Fibroblast of upper back skin (primary cell): ENCODE measurements around the gene BDKRB1.

Experiments used
- DNase-seq: peaks from one replicate; pipeline ENCODE4 v3.0.0-alpha.2; 2013

The BDKRB1 gene

DNA sequence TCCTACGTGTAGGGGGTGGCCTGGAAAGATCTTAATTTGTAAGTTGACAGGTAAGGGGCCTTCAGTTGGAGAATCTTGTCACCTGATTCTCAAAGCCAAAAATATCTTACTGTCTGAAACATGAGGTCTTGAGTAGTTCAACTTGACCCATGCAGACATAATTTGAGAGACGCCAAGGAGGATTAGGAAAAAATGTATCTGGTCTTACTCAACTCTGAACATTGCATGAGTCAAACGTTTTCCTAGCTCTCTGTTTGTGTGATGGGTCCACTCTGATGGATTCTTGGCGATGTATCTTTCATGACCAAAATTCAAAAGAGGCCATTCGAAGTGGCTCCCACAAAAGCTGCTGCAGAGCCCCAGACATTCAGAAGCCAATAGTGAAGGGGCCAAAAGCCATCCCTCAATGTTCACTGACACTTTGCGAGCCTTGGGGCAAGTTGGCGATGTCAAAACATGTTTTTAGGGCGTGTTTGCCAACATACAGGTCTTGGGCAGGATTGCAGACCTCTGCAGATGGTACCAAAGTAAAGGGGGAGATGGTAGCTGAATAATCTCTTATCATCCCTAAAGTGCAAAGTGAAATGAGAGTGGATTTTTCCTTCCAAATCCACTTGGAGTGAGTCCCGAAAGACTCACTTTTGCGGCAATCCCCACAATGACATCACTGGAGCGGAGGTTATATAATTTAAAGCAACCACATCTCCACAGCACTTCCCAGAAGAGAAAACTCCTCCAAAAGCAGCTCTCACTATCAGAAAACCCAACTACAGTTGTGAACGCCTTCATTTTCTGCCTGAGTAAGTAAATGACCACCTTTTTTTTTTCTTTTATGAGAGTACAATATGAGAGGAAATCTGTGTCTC is at the start of gene BDKRB1:
TSS of gene BDKRB1 (plus strand) at position 710 of the 866 bp plus-strand sequence. CDS start 7,473 bp downstream, outside the sequence.
- DNase-seq = peak; percentile 96

GRCh38 chr14:96206461-96206860 is 49.5 kb upstream of the BDKRB1 start:
- no peak for DNase-seq

GRCh38 chr14:96207686-96208085 is 48.3 kb upstream of the BDKRB1 start:
- no peak for DNase-seq

- no peak for DNase-seq
Observed at GRCh38 chr14:96208739-96209138, 47.3 kb upstream of the BDKRB1 start.

- DNase-seq = no peak
Observed at GRCh38 chr14:96212140-96212539, 43.9 kb upstream of the BDKRB1 start.

- DNase-seq = no peak
Observed at GRCh38 chr14:96212896-96213295, 43.1 kb upstream of the BDKRB1 start.

DNA sequence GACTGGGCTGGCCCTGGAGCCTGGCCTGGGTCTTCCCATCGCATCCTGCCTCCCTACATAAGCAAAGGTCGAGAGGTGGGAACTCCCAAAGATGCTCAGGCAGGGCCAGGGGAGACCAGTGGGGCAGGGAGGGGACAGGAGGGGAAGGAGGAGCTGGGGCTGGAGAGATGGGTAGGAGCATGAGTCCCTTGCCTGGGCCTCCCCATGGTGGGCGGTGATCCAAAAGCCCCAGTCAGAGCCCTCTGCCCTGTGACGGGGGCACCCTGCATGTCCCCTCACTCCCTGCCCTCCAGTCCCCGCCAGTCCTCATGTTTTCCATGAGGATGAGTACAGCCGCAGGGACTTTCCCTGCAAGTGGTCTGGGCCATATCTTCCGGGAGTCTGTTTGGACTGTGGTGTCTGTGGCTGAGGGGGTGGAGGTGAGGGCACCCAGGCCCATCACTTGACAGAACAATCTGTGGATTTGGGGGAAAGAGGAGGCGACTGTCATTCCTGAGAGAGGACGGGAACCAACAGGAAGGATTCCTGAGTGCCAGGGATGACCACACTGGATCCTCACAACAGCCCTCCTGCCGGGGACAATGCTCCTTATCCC is 42.0 kb upstream of the BDKRB1 start:
- no peak for DNase-seq

DNA sequence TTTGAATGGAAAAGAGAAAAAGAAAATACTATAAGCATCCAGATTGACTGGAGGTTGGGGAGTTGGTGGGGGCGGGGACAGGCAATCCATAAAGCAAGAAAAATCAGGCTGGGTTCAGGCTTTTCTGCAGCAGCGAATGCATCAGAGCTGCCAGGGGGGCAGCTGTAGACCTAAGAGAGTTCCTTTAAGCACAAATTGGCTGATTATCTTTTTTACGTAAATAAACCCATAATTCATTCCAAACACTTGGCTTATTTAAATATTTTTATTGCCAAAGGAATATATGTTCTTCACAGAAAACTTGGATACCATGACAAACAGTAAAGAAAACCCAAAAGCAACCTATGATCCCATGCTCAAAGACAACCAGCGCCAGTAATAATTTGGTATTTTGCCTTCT is 41.2 kb upstream of the BDKRB1 start:
- DNase-seq = no peak

DNA sequence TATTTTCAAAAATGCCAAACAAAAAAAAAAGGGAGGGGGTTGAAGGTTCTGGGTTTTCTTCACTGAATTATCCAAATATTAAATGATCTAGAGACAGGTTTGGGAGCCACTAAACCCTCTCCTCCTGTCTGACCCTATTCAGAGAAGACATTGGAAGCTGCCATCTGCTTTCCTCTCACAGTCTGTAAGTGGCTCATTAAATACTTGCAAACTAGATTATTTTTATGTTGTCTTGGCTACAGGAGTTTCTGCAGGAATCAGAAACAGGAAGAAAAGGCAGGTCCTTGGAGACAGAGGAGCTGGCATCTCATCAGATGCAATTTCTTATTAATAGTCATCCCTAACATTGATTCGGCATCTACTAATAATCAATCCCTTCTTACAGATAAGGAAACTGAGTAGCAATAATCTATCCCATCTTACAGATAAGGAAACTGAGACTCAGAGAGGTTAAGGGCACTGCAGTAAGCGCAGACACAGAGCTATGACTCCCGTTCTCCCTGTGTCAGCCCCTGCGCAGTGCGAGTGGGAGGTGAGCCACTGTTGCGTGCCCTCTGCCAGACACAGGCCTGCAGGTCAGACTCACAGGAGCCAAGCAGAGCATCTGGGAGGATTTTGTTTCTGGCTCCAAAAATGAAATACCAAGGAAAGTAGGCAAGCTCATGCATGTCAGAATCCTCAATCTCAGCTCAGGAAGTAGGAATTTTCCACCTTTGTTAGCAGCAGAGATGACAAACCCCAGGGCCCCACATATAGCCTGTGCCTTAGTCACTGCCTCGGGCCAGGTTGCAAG is 40.4 kb upstream of the BDKRB1 start:
- DNase-seq = no peak

GRCh38 chr14:96216627-96217026 is 39.4 kb upstream of the BDKRB1 start:
- no peak for DNase-seq

DNA sequence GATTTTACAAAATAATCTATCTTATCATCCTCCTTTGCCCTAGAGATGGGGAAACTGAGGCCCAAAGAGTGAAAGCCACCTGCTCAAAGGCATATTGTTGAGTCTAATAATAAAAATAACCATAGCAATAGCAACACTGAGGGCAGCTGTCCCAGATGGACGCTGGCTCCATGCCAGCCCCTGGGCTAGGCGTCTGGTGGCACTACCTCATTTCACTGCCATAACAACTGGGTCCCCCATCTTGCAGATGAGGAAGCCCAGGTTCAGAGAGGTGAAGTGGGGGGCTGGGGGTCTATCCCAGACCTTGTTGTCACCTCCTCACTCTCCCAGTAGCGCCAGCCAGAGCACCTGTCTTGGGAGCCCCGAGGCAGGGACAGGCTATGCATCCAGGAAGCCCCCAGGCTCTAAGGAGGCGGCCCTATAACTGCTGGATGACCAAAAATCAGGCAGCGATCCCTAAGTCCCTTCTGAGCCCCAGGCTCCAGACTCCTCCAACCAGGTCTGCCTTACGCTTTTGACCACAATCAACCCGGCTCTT is 38.6 kb upstream of the BDKRB1 start:
- DNase-seq = no peak

- DNase-seq = no peak
Observed at GRCh38 chr14:96221109-96221650, 34.8 kb upstream of the BDKRB1 start.

GRCh38 chr14:96221841-96222240 is 34.2 kb upstream of the BDKRB1 start:
- DNase-seq = no peak

- DNase-seq = no peak
Observed at GRCh38 chr14:96224480-96225096, 31.4 kb upstream of the BDKRB1 start.

DNA sequence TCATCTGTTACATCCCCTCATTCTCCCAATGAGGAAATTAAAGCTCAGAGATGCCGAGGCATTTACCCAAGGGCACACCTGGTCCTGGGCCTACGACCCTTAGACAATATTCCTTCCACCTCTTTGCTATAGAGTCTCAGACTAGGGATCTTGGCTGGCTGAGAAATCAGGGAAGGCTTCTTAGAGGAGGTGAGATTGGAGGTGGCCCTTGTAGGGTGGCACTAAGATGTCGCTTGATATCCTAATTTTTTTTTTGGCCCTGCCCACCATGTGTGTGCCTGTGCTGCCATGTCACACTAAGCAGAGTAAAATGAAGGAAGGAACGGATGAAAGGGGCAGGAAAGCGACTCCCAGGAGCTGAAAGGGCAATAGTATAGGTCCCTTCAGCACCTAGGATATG is 30.8 kb upstream of the BDKRB1 start:
- no peak for DNase-seq

- peak; percentile 82 for DNase-seq
Observed at GRCh38 chr14:96225745-96226151, 30.3 kb upstream of the BDKRB1 start.

GRCh38 chr14:96227428-96227827 is 28.6 kb upstream of the BDKRB1 start:
- DNase-seq = no peak

- no peak for DNase-seq
Observed at GRCh38 chr14:96229315-96229714, 26.7 kb upstream of the BDKRB1 start.

- DNase-seq = peak; percentile 10
Observed at GRCh38 chr14:96231056-96231455, 25.0 kb upstream of the BDKRB1 start.

DNA sequence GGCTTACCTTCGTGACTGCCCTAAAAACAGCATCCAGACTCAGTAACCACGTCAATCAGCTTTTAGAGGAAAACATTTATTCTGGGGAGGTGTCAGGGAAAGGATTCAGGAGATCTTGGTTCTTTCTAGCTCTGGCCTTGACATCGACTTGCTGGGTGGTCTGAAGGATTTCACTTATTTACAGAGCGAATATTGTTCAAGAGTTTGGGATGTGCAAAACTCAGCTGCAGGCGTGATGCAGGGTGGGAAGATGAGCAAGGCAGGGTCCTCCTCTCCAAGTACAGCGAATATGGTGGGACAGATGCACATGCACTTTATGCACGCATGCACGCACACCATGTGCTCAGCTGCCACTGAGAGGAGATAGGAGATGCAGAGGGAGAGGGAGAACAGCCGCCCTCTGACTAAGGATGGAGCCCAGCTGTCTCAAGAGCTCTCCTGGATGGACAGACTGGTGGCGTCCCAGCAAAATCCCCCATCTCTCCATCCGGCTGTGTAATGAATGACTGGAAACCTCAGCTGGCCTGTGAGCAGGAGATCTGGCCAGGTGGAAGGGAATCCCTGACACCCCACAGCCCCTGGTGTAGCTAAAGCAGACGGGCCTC is 24.4 kb upstream of the BDKRB1 start:
- no peak for DNase-seq

DNA sequence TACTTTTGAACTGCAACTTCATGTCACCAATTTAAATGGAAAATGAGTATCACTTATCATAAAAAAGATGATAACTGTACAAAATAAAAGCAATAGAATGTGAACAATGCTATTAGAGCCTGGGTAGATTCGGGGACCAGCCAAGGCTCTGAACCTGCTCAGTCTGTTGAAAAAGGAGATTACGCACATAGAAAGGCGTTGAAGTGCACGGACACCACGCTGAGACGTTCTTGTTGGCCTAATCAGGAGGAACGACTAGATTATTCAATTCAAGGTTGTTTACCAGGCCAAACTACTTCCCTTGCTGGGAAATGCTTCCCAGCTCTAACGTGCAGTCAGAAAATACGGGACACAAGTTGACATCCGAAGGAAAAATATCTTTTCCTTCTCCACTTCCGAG is 23.5 kb upstream of the BDKRB1 start:
- DNase-seq = no peak

- no peak for DNase-seq
Observed at GRCh38 chr14:96233661-96234060, 22.3 kb upstream of the BDKRB1 start.
